ENCODE data around the gene C3orf52.

DNA sequence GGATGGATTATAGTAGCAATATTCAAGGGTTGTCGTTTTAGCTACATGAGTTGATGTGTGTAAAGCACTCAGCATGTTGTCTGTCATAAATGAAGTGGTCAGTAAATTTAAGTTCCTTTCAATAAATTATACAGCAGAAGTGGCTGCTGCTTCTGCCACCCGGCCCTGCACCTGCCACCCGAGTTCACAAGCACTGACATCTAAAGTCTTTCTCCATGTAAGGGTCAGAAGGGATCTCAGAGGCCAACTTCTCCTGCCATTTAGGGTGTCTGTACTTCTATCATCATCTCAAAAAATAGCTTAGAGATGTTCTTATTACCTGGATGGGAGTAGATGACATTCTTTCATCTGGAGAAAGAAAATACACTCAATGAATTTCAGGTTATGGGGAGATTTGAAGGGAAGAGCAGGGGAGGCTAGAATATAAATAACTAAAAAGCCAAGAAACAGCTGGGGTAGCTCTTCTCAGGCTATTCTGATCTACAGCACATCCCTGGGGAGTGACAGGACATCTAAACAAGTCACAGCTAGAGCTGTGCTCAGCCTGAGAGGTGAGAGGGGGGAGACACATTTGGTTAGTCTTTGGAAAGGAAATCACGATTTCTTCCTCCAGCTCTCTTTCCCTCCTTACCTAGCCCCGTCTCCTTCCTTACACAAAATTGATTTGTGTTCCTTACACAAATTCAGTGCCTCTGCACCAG lies 38.9 kb downstream of the C3orf52 start:
- TF ChIP-seq, protein P1, sequence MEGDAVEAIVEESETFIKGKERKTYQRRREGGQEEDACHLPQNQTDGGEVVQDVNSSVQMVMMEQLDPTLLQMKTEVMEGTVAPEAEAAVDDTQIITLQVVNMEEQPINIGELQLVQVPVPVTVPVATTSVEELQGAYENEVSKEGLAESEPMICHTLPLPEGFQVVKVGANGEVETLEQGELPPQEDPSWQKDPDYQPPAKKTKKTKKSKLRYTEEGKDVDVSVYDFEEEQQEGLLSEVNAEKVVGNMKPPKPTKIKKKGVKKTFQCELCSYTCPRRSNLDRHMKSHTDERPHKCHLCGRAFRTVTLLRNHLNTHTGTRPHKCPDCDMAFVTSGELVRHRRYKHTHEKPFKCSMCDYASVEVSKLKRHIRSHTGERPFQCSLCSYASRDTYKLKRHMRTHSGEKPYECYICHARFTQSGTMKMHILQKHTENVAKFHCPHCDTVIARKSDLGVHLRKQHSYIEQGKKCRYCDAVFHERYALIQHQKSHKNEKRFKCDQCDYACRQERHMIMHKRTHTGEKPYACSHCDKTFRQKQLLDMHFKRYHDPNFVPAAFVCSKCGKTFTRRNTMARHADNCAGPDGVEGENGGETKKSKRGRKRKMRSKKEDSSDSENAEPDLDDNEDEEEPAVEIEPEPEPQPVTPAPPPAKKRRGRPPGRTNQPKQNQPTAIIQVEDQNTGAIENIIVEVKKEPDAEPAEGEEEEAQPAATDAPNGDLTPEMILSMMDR (IDR thresholded peaks at IDR 0.05; ENCODE audit: poor library complexity): no peak
- no peak for TF ChIP-seq EZH2phosphoT487 (IDR thresholded peaks at IDR 0.05; ENCODE audit: low read depth, severe bottlenecking, unreplicated experiment)
- no peak for TF ChIP-seq EZH2 (IDR thresholded peaks at IDR 0.05; ENCODE audit: borderline replicate concordance)
